ENCODE results near the gene OLFML2A.
"Not testable (repeated sequence)": the region's sequence is repeated elsewhere in the genome, so short reads cannot be mapped to it uniquely, and the experiment has no call there.

The OLFML2A gene

GRCh38 chr9:124828489-124829333, 51.8 kb downstream of the OLFML2A start:
- no peak overlapping the region for H3K4me3 ChIP-seq (ENCODE audit: low read length)
- no peak for TF ChIP-seq ZNF274 (IDR thresholded peaks at IDR 0.05; ENCODE audit: low read depth, low read length)

DNA sequence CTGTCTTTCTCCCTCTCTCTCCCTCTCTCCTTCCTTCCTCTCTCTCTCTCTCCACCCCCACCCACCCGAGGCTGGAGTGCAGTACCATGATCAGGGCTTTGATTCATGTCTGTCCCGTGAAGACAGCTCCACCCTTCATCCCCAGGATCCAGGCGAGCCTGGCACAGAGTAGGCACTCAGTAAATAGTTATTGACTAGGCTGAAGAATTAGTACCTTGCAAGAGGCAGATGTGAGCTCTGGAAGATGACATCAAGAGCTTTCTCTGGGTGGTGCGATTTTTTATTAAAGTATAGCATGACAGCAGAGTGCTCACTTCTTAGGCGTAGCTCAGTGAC, 52.4 kb downstream of the OLFML2A start:
- TF ChIP-seq ZNF274 (IDR thresholded peaks at IDR 0.05; ENCODE audit: low read depth, low read length), result no peak
- no peak overlapping the region for H3K4me3 ChIP-seq (ENCODE audit: low read length)

DNA sequence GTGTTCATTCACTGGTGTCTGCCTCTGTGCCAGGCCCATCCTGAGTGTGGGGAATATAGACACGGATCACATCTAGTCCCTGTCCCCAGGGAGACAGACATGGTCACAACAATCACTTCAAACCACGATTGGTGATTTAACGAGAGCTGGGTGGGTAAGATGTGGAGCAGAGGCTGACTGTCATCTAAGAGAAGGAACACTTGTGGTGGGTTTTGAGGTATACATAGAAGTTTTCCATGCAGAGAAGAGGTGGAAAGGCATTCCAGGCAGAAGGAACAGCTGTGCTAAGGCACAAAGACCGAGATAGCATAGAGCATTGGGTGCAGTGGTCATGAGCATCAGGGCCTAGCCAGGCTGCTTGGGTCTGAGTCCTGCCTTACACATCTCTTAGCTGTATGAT, 53.7 kb downstream of the OLFML2A start:
- H3K4me3 ChIP-seq (ENCODE audit: low read length), result no peak overlapping the region
- no peak for TF ChIP-seq ZNF274 (IDR thresholded peaks at IDR 0.05; ENCODE audit: low read depth, low read length)

DNA sequence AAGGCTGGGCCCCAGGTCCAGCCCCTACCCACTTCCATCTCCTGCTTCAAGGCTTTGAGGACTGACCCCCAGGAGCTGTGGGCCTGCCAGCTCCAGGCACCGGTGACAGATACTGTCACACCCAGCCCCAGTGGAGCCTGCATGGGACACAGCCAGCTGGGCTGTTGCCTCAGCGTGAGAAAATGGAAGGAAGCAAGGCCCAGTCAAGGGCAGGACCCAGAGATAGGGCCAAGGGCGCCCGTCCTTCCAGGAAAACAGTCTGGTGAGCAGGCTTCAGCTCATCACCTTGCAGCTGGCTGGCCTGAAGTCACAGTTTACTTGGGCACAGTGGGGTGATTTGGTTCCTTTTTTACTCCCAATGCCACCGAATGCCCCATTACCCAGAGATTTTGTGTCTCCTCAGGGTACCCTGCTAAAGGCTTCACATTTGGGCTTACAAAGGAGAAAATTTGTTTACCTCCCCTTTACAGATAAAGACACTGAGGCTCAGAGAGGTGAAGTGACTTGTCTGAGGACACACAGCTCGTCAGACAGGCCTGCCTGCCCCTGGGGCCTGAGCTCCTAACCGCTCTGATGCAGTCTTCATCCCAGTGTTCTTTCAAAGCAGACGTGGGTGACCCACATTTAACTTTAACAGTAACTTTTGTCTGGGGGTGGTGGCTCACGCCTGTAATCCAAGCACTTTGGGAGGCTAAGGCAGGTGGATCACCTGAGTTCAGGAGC, 54.9 kb downstream of the OLFML2A start:
- no peak overlapping the region for H3K4me3 ChIP-seq (ENCODE audit: low read length)
- no peak for TF ChIP-seq ZNF274 (IDR thresholded peaks at IDR 0.05; ENCODE audit: low read depth, low read length)

- H3K4me3 ChIP-seq (ENCODE audit: low read length), result no peak overlapping the region
- TF ChIP-seq ZNF274 (IDR thresholded peaks at IDR 0.05; ENCODE audit: low read depth, low read length), result no peak
These were observed 57.7 kb downstream of the OLFML2A start for GRCh38 chr9:124834591-124834990.

GRCh38 chr9:124835026-124835557, 58.2 kb downstream of the OLFML2A start:
- H3K4me3 ChIP-seq (ENCODE audit: low read length), result no peak overlapping the region
- no peak for TF ChIP-seq ZNF274 (IDR thresholded peaks at IDR 0.05; ENCODE audit: low read depth, low read length)

GRCh38 chr9:124838132-124838531, 61.2 kb downstream of the OLFML2A start:
- H3K4me3 ChIP-seq (ENCODE audit: low read length), result not testable (repeated sequence)

DNA sequence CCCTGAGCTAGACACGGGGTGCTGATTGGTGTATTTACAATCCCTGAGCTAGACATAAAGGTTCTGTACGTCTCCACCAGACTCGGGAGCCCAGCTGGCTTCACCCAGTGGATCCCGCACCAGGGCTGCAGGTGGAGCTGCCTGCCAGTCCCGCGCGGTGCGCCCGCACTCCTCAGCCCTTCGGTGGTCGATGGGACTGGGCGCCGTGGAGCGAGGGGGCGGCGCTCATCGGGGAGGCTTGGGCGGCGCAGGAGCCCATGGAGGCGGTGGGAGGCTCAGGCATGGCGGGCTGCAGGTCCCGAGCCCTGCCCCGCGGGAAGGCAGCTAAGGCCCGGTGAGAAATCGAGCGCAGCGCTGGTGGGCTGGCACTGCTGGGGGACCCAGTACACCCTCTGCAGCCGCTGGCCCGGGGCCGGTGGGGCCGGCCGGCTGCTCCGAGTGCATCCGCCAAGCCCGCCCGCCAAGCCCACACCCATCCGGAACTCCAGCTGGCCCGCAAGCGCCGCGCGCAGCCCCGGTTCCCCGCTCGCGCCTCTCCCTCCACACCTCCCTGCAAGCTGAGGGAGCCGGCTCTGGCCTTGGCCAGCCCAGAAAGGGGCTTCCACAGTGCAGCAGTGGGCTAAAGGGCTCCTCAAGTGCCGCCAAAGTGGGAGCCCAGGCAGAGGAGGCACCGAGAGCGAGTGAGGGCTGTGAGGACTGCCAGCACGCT, 61.8 kb downstream of the OLFML2A start:
- H3K4me3 ChIP-seq (ENCODE audit: low read length), result not testable (repeated sequence)

DNA sequence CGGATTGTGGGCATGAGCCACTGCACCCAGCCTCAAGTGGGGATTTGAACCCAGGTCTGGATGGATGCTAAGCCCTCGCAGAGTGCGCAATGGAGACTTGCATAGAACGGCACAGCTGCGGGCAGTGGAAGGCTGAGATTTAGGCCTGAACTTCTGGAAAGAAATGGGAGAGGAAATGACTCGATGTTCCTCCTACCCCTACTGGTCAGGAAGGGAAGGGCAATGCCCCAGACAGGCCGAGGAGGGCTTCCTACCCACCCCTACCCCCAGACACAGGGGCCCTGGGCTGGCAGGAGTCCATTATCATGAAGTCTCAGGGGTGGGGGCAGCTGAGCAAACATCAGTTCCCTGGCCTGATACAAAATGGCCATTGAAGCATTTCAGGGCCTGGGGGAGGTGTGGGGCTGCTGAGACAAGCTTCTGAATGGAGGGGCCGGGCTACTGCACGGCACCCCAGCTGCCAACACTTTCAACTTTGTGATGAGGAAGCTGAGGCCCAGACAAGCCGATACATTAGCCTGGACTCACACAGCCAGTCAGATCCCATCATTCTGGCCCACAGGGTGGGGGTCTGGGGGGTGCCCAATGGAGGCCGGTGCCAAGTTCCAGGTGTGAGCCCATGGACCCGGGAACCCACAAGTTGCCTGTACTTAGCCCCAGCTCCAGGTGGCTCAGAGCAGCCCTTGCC, 62.8 kb downstream of the OLFML2A start:
- TF ChIP-seq ZNF274 (IDR thresholded peaks at IDR 0.05; ENCODE audit: low read depth, low read length), result no peak
- no peak overlapping the region for H3K4me3 ChIP-seq (ENCODE audit: low read length)

DNA sequence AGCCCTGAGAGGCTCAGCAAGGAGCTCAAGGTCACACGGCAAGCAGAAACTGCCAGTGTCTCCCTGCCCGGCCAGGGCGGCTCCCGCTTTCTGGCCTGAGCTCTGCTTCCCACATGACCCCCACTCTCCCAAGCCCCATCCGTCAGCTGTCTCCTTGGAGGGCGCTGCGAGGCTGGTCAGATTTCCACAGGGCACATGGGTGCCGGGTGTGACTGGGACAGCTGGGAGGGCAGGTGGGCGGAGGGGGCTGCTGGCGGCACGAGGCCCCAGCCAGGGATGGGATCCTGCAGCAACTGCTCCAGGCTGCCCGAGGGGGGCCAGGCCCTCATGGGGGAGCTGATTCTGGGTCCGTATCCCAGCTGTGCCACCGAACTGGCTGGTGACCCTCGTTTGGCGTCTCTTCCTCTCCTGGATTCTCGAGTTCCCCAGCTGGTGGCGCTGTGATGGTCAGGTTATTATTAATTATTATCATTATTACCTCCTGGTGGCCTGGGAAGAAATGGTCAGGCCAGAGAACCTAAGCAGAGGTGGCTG, 63.4 kb downstream of the OLFML2A start:
- H3K4me3 ChIP-seq (ENCODE audit: low read length), result no peak overlapping the region
- TF ChIP-seq ZNF274 (IDR thresholded peaks at IDR 0.05; ENCODE audit: low read depth, low read length), result no peak

- H3K4me3 ChIP-seq (ENCODE audit: low read length), result no peak overlapping the region
- no peak for TF ChIP-seq ZNF274 (IDR thresholded peaks at IDR 0.05; ENCODE audit: low read depth, low read length)
These were observed 64.3 kb downstream of the OLFML2A start for GRCh38 chr9:124841075-124841821.

- TF ChIP-seq ZNF274 (IDR thresholded peaks at IDR 0.05; ENCODE audit: low read depth, low read length), result no peak
- H3K4me3 ChIP-seq (ENCODE audit: low read length), result no peak overlapping the region
These were observed 66.6 kb downstream of the OLFML2A start for GRCh38 chr9:124843456-124844034.

GRCh38 chr9:124844291-124844690, 67.4 kb downstream of the OLFML2A start:
- H3K4me3 ChIP-seq (ENCODE audit: low read length), result no peak overlapping the region
- TF ChIP-seq ZNF274 (IDR thresholded peaks at IDR 0.05; ENCODE audit: low read depth, low read length), result no peak

DNA sequence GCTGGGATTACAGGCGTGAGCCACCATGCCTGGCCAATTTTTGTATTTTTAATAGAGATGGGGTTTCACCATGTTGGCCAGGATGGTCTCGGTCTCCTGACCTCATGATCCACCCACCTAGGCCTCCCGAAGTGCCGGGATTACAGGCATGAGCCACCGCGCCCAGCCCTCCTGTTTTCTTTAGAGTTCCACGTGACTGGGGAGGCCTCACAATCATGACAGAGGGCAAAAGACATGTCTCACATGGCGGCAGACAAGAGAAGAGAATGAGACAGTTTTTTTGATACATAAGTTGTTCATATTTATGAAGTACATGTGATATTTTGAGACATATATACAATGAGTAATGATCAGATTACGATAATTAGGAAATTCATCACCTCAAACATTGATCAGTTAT, 69.5 kb downstream of the OLFML2A start:
- not testable (repeated sequence) for H3K4me3 ChIP-seq (ENCODE audit: low read length)

Measured in GM08714 (cell line).